ENCODE measurements around the gene ARHGAP28.

- no peak for TF ChIP-seq CTCF (IDR thresholded peaks at IDR 0.05)
- TF ChIP-seq POLR2A (IDR thresholded peaks at IDR 0.05): no peak
These were observed 80.7 kb downstream of the ARHGAP28 start for GRCh38 chr18:6810191-6810590.

Measured in right lobe of liver (tissue), 4 donors.